SJCRH30 (cell line): Measurements from ENCODE around the gene UBE2O. TPM values are rescaled to one million over a fixed set of nuclear protein-coding genes. Genes with fewer than 3 reads are reported as not detected.
A peak's percentile ranks its signal among the peaks of the same experiment; 100 is the strongest.

Experiments
- DNase-seq, 2 experiments: peaks; one replicate each; pipeline ENCODE4 v3.0.0-alpha.2; 2015 to 2020
- H3K27ac ChIP-seq: fragments of 250-450 bp; sonication (Bioruptor Pico); 2 replicates; pipeline ENCODE4 v1.5.1; 2020; ENCODE audit warnings: mild to moderate bottlenecking, moderate library complexity
- H3K27me3 ChIP-seq: fragments of 250-450 bp; sonication (Bioruptor Pico); 2 replicates; pipeline ENCODE4 v1.5.1; 2020; ENCODE audit warnings: mild to moderate bottlenecking, moderate library complexity
- H3K36me3 ChIP-seq: fragments of 250-450 bp; sonication (Bioruptor Pico); 2 replicates; pipeline ENCODE4 v1.5.1; 2020; ENCODE audit warnings: mild to moderate bottlenecking, moderate library complexity
- H3K4me1 ChIP-seq: fragments of 250-450 bp; sonication (Bioruptor Pico); 2 replicates; pipeline ENCODE4 v1.5.1; 2020; ENCODE audit warnings: mild to moderate bottlenecking, moderate library complexity
- H3K4me3 ChIP-seq: fragments of 250-450 bp; sonication (Bioruptor Pico); 2 replicates; pipeline ENCODE4 v1.5.1; 2020; ENCODE audit warnings: mild to moderate bottlenecking, moderate library complexity
- H3K9me3 ChIP-seq: fragments of 250-450 bp; sonication (Bioruptor Pico); replicated peaks from 2 replicates; pipeline ENCODE4 v1.5.1; 2020; ENCODE audit warnings: mild to moderate bottlenecking, moderate library complexity
- total RNA-seq: library from RNA; depleted of rRNA; stranded (reverse); fragments of >200 nt; shearing (Covaris generic); gene quantifications from 2 replicates; pipeline ENCODE4 v1.2.3, GENCODE V29; 2014

UBE2O gene
- total RNA-seq, 1 experiment from 2014 or later, result 40.9 TPM

GRCh38 chr17:76492123-76492988 is 39.4 kb upstream of the UBE2O start:
- peak; percentile 77 to 89 for DNase-seq
- no peaks in the 10 kb centered on the region for H3K9me3 ChIP-seq
- peaks cover 31% of the 10 kb centered on the region for H3K4me1 ChIP-seq
- H3K36me3 ChIP-seq, result no peaks in the 10 kb centered on the region
- peak overlapping the region; percentile 27 for H3K4me3 ChIP-seq
- peak overlapping the region; percentile 64 for H3K27ac ChIP-seq
- no peaks in the 10 kb centered on the region for H3K27me3 ChIP-seq

DNA sequence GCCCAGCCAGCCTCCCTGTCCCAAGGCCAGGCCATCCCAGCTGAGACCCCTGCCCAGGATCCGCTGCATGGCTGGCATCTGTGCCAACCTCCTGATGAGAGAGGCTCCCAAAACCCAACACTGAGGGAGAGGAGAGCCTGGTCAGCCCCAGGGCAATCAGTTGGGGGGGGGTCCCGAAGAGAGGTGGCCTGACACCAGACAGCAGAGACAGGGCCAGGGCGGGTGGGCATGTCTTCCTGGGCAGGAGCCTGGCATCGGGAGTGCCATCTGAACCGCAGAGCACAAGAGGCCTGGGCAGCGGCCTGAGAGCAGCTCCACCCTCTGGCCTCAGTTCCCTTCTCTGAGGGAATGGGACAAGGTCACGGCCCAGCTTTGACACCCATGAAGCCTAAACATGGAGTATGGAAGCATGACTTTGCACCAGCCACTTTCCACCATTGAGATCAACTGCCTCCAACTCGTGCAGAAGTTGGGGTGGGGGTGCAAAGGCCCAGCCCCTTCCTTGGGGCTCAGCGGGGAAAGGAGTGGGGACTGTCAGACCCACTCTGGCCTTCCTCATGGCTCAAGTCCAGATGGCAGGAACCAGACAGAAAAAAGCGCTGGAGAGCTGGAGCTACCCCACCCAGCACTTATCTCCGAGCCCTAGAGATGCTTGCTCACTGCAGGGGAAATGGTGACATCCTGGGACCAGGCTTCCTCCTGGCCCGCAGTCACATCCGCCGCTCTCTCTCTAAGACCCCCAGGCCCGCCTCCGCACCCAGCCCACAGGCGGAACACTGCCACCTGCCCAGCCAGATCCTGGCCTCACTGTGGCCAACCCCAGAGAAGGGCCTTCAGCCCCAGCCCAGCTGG is 38.5 kb upstream of the UBE2O start:
- Histone ChIP-seq H3K36me3 (no peaks in the 10 kb centered on the region), H3K27me3 (no peaks in the 10 kb centered on the region), H3K4me1 (peaks cover 31% of the 10 kb centered on the region), H3K9me3 (no peaks in the 10 kb centered on the region), H3K4me3 (no peak overlapping the region), H3K27ac (peak overlapping the region; percentile 64)
- DNase-seq, result peak in 1 of 2 experiments; percentile 43

GRCh38 chr17:76490112-76490710 is 37.3 kb upstream of the UBE2O start:
- Histone ChIP-seq H3K36me3 (no peaks in the 10 kb centered on the region), H3K27me3 (no peaks in the 10 kb centered on the region), H3K4me1 (peaks cover 31% of the 10 kb centered on the region), H3K27ac (no peak overlapping the region), H3K4me3 (no peak overlapping the region), H3K9me3 (no peaks in the 10 kb centered on the region)
- DNase-seq, result no peak

- no peak for DNase-seq
- Histone ChIP-seq H3K36me3 (no peaks in the 10 kb centered on the region), H3K27ac (no peak overlapping the region), H3K4me3 (no peak overlapping the region), H3K27me3 (no peaks in the 10 kb centered on the region), H3K9me3 (no peaks in the 10 kb centered on the region), H3K4me1 (peaks cover 16% of the 10 kb centered on the region)
Observed at GRCh38 chr17:76487451-76488192, 34.7 kb upstream of the UBE2O start.

- no peaks in the 10 kb centered on the region for H3K9me3 ChIP-seq
- H3K4me1 ChIP-seq, result peaks cover 7% of the 10 kb centered on the region; the same call in 1 of the 2 replicates
- DNase-seq, result peak; percentile 50 to 66
- H3K27me3 ChIP-seq, result no peaks in the 10 kb centered on the region
- H3K4me3 ChIP-seq, result 0 out of 2 replicates have a peak overlapping the region, but pooled peaks have one; percentile 5
- H3K27ac ChIP-seq, result no peak overlapping the region
- no peaks in the 10 kb centered on the region for H3K36me3 ChIP-seq
Observed at GRCh38 chr17:76485569-76485968, 32.6 kb upstream of the UBE2O start.

DNA sequence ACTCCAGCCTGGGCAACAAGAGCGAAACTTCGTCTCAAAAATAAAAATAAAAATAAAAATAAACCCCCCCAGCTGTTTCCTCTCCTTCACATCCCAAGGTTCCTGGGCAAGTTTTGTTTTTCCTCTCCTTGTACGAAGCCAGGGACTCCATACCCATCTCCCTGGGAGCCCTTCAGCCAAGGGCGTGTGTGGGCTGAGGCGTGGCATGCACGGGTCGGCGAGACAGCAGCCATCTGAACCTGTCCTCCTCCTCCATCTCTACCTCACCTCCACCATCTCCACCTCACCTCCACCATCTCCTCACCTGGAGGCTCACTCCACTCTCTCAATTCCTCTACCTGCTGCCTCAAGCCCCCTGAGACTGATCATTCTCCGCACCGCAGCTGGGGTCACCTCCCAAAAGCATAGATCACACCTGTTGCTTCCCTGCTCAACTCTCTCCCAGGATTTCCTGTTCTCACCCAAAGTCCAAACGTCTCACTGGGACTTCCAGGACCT is 31.3 kb upstream of the UBE2O start:
- H3K27ac ChIP-seq, result no peak overlapping the region
- DNase-seq, result no peak
- H3K27me3 ChIP-seq, result no peaks in the 10 kb centered on the region
- no peaks in the 10 kb centered on the region for H3K9me3 ChIP-seq
- no peak overlapping the region for H3K4me3 ChIP-seq
- peaks cover 10% of the 10 kb centered on the region; the same call in 1 of the 2 replicates for H3K4me1 ChIP-seq
- no peaks in the 10 kb centered on the region for H3K36me3 ChIP-seq

- Histone ChIP-seq H3K27ac (peak overlapping the region; percentile 91), H3K9me3 (no peaks in the 10 kb centered on the region), H3K36me3 (no peaks in the 10 kb centered on the region), H3K4me1 (peaks cover 10% of the 10 kb centered on the region; the same call in 1 of the 2 replicates), H3K27me3 (no peaks in the 10 kb centered on the region), H3K4me3 (peak overlapping the region; percentile 59)
- peak; percentile 89 to 91 for DNase-seq
Observed at GRCh38 chr17:76481071-76481655, 28.2 kb upstream of the UBE2O start.

DNA sequence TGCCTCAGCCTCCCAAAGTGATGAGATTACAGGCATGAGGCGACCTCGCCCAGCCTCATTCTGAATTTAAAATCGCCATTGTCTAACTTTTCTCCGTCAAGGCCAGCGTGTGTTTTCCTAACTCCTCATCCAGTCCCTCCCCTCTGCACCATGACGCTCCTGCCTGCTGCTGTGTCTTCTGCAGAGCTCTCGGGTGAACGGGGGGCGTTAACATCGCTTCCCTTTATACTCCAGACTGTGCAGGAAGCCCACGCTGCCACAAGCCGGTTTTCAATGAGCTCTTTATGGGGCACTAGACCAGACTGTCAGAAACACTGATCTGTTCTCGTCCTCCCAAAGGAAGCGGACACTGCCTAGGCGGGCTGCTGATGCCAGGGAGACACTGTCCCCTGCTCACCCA is 27.7 kb upstream of the UBE2O start:
- Histone ChIP-seq H3K9me3 (no peaks in the 10 kb centered on the region), H3K27ac (peak overlapping the region; percentile 91)
- peak; percentile 89 to 92 for DNase-seq

DNA sequence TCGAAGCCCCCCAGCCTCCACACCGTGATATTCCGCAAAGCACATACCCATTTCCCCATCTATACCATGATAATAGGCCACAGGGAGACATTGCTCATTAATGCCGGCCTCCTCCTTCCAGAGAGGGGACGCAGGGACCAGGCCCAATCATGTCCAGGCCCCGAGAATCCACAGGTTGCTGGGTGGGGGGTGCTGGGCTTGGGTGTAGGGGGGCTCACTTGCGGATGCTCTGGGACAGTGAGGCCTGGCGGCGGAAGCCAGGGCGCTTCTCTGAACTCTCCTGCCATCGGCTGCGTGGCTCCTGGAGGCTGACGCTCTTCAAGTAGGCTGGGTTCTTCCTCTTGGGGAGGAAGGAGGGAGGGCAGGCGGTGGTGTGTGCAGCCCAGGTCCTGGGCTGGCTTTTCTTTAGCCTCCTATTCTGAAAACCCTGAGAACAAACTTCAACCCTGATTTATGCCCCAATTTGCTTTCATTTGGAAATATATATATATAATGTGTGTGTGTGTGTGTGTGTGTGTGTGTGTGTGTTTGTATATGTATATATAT is 26.6 kb upstream of the UBE2O start:
- Histone ChIP-seq H3K4me3 (no peak overlapping the region), H3K36me3 (no peaks in the 10 kb centered on the region), H3K27me3 (no peaks in the 10 kb centered on the region), H3K27ac (no peak overlapping the region), H3K9me3 (no peaks in the 10 kb centered on the region), H3K4me1 (peaks cover 10% of the 10 kb centered on the region; the same call in 1 of the 2 replicates)
- DNase-seq, result no peak

More for the DNA sequence above, 27.7 kb upstream of the UBE2O start:
- Histone ChIP-seq H3K4me3 (peak overlapping the region; percentile 59), H3K36me3 (no peaks in the 10 kb centered on the region), H3K27me3 (no peaks in the 10 kb centered on the region), H3K4me1 (peaks cover 10% of the 10 kb centered on the region; the same call in 1 of the 2 replicates)

DNA sequence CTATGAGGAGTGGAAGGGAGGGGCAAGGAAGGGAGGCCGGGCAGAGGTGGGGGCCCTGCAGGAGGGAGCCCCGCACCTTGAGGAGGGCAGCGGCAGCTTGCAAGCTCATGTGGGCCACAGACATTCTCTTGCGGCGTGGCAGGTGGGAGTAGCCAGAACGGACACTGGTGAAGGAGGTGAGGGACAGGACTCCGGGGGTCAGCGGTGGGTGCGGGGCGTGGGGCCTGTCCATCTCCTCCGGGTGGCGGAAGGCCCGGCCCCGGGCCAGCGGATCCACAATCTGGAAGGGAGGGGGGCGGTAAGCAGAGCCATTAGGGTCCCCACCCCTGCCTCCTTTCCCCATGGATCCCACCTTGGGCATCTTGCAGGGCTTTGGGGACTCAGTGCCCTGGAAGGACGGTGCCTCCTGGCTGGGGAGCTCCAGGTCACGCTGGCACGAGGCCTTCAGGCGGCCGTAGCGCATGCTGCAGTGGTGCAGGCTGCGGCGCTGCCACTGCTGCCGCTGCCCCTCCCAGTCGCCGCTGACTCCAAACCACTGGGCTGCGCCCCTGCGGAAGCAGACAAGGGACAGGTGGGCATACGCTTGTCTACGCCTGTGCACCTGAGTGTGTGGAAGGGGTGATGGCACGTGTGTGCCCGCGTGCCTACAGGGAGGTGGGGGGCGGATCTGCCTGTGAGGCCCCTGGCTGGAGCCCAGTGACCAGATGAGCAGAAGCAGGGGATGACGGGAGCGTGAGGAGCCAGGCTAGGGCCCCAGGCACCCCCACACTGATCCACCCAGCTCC is 26.0 kb upstream of the UBE2O start:
- H3K27ac ChIP-seq, result no peak overlapping the region
- H3K27me3 ChIP-seq, result no peaks in the 10 kb centered on the region
- H3K4me1 ChIP-seq, result peaks cover 10% of the 10 kb centered on the region; the same call in 1 of the 2 replicates
- DNase-seq, result no peak
- H3K9me3 ChIP-seq, result no peaks in the 10 kb centered on the region
- H3K36me3 ChIP-seq, result no peaks in the 10 kb centered on the region
- no peak overlapping the region for H3K4me3 ChIP-seq

DNA sequence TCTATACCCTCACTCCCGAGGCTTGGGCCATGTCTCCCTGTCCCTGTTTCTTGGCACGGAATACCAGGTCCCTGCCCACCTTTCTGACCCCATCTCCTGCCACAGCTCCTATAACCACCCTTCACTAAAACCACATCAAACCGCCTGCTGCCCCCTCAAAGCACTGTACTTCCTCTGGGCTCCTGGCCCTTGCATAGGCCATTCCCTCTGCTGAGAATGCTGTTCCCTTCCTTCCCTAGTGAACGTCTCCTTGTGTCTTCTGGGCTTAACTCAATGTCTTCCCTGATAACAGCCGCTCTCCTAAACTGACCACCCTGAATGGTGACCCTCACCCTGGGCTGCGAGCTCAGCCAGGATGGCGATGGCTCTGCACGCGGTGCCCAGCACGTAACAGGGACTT is 25.1 kb upstream of the UBE2O start:
- DNase-seq, result no peak

GRCh38 chr17:76477576-76477975 is 24.6 kb upstream of the UBE2O start:
- no peaks in the 10 kb centered on the region for H3K36me3 ChIP-seq

More for the DNA sequence above, 25.1 kb upstream of the UBE2O start:
- Histone ChIP-seq H3K4me1 (peaks cover 10% of the 10 kb centered on the region; the same call in 1 of the 2 replicates), H3K9me3 (no peaks in the 10 kb centered on the region), H3K4me3 (no peak overlapping the region), H3K36me3 (no peaks in the 10 kb centered on the region), H3K27me3 (no peaks in the 10 kb centered on the region), H3K27ac (no peak overlapping the region)

GRCh38 chr17:76476736-76477135 is 23.8 kb upstream of the UBE2O start:
- DNase-seq, result no peak
- Histone ChIP-seq H3K27me3 (peaks cover under 1% of the 10 kb centered on the region; the same call in 1 of the 2 replicates), H3K9me3 (no peaks in the 10 kb centered on the region), H3K4me3 (no peak overlapping the region), H3K36me3 (no peaks in the 10 kb centered on the region), H3K27ac (no peak overlapping the region), H3K4me1 (peaks cover 10% of the 10 kb centered on the region; the same call in 1 of the 2 replicates)

More at GRCh38 chr17:76477576-76477975, 24.6 kb upstream of the UBE2O start:
- H3K27ac ChIP-seq, result no peak overlapping the region
- no peaks in the 10 kb centered on the region for H3K9me3 ChIP-seq
- peaks cover 10% of the 10 kb centered on the region; the same call in 1 of the 2 replicates for H3K4me1 ChIP-seq
- no peak overlapping the region for H3K4me3 ChIP-seq
- no peaks in the 10 kb centered on the region for H3K27me3 ChIP-seq
- no peak for DNase-seq
